Measurements from ENCODE around the gene SUSD1. TPM values are rescaled to one million over a fixed set of nuclear protein-coding genes. Genes with fewer than 3 reads are reported as not detected.
"Not testable (repeated sequence)": the region's sequence is repeated elsewhere in the genome, so short reads cannot be mapped to it uniquely, and the experiment has no call there.

Gene SUSD1
- total RNA-seq, 4 donors from 2014 or later, result 1.6 to 8.2 (median 4.4) TPM

- TF ChIP-seq EP300 (IDR thresholded peaks at IDR 0.05) (no peak), POLR2AphosphoS5 (IDR thresholded peaks at IDR 0.05) (no peak), CTCF (IDR thresholded peaks at IDR 0.05) (no peak), POLR2A (IDR thresholded peaks at IDR 0.05) (no peak)
- H3K4me1 ChIP-seq, result no peaks in the 10 kb centered on the region
- WGBS, result 84% methylated on average over 5 of the region's 5 CpGs
- no peaks in the 10 kb centered on the region for H3K9me3 ChIP-seq
- no peaks in the 10 kb centered on the region for H3K27me3 ChIP-seq
- no peaks in the 10 kb centered on the region for H3K36me3 ChIP-seq
- H3K27ac ChIP-seq, result no peak overlapping the region
- H3K4me3 ChIP-seq, result no peak overlapping the region
- no peak for DNase-seq (ENCODE audit: low spot score in 2 of 2)
Measured at GRCh38 chr9:112130997-112131396, 44.1 kb downstream of the SUSD1 start.

GRCh38 chr9:112130347-112130746 is 44.8 kb downstream of the SUSD1 start:
- no peaks in the 10 kb centered on the region for H3K36me3 ChIP-seq
- H3K9me3 ChIP-seq, result no peaks in the 10 kb centered on the region
- H3K27me3 ChIP-seq, result no peaks in the 10 kb centered on the region
- TF ChIP-seq POLR2AphosphoS5 (IDR thresholded peaks at IDR 0.05), result no peak
- no peak for TF ChIP-seq POLR2A (IDR thresholded peaks at IDR 0.05)
- no peak for TF ChIP-seq CTCF (IDR thresholded peaks at IDR 0.05)
- TF ChIP-seq EP300 (IDR thresholded peaks at IDR 0.05), result no peak
- H3K4me3 ChIP-seq, result no peak overlapping the region
- H3K27ac ChIP-seq, result no peak overlapping the region
- no peak for DNase-seq (ENCODE audit: low spot score in 2 of 2)
- H3K4me1 ChIP-seq, result no peaks in the 10 kb centered on the region
- 94% methylated on average over 2 of the region's 2 CpGs for WGBS

- Histone ChIP-seq H3K4me1 (no peaks in the 10 kb centered on the region), H3K9me3 (no peaks in the 10 kb centered on the region), H3K27me3 (no peaks in the 10 kb centered on the region), H3K36me3 (no peaks in the 10 kb centered on the region), H3K27ac (no peak overlapping the region), H3K4me3 (no peak overlapping the region)
- DNase-seq (ENCODE audit: low spot score in 2 of 2), result no peak
- TF ChIP-seq CTCF (IDR thresholded peaks at IDR 0.05) (no peak), POLR2A (IDR thresholded peaks at IDR 0.05) (no peak), EP300 (IDR thresholded peaks at IDR 0.05) (no peak), POLR2AphosphoS5 (IDR thresholded peaks at IDR 0.05) (no peak)
- 95% methylated on average over 6 of the region's 6 CpGs for WGBS
Measured at GRCh38 chr9:112129246-112129645, 45.9 kb downstream of the SUSD1 start.

- H3K27ac ChIP-seq; DNase-seq (ENCODE audit: low spot score in 2 of 2); H3K4me3 ChIP-seq; H3K4me1 ChIP-seq; H3K27me3 ChIP-seq; H3K36me3 ChIP-seq; H3K9me3 ChIP-seq: not testable (repeated sequence)
- 92% methylated on average over 5 of the region's 5 CpGs for WGBS
Measured at GRCh38 chr9:112128399-112128798, 46.7 kb downstream of the SUSD1 start.

- no peaks in the 10 kb centered on the region for H3K9me3 ChIP-seq
- DNase-seq (ENCODE audit: low spot score in 2 of 2), result no peak
- 92% methylated on average over 3 of the region's 3 CpGs for WGBS
- H3K4me1 ChIP-seq, result no peaks in the 10 kb centered on the region
- no peaks in the 10 kb centered on the region for H3K27me3 ChIP-seq
- TF ChIP-seq POLR2A (IDR thresholded peaks at IDR 0.05) (no peak), EP300 (IDR thresholded peaks at IDR 0.05) (no peak), CTCF (IDR thresholded peaks at IDR 0.05) (no peak), POLR2AphosphoS5 (IDR thresholded peaks at IDR 0.05) (no peak)
- no peak overlapping the region for H3K27ac ChIP-seq
- H3K36me3 ChIP-seq, result peaks cover 3% of the 10 kb centered on the region
- H3K4me3 ChIP-seq, result no peak overlapping the region
Measured at GRCh38 chr9:112127281-112127680, 47.8 kb downstream of the SUSD1 start.

GRCh38 chr9:112125951-112126388 is 49.1 kb downstream of the SUSD1 start:
- no peaks in the 10 kb centered on the region for H3K27me3 ChIP-seq
- H3K9me3 ChIP-seq, result no peaks in the 10 kb centered on the region
- no peaks in the 10 kb centered on the region for H3K4me1 ChIP-seq
- H3K36me3 ChIP-seq, result peaks cover 3% of the 10 kb centered on the region
- TF ChIP-seq POLR2A (IDR thresholded peaks at IDR 0.05) (no peak), POLR2AphosphoS5 (IDR thresholded peaks at IDR 0.05) (no peak), CTCF (IDR thresholded peaks at IDR 0.05) (no peak)
- no peak for DNase-seq (ENCODE audit: low spot score in 2 of 2)
- H3K27ac ChIP-seq, result no peak overlapping the region
- no peak overlapping the region for H3K4me3 ChIP-seq
- 82% methylated on average over 1 of the region's 1 CpG for WGBS
